H1 (cell line): ENCODE results near the gene AMH. TPM values are rescaled to one million over a fixed set of nuclear protein-coding genes. Genes with fewer than 3 reads are reported as not detected.

Source experiments
- CTCF ChIA-PET: fragments of 300-600 bp; sonication (Branson Sonifier 250); formaldehyde crosslinking; loops from one replicate; lab custom pipeline; 2021; ENCODE audit not compliant: partially characterized antibody; lab: Charles Lee
- POLR2A ChIA-PET: fragments of 300-600 bp; sonication (Branson Sonifier 250); formaldehyde crosslinking; loops from one replicate; lab custom pipeline; 2021; ENCODE audit warnings: inconsistent platforms; ENCODE audit not compliant: partially characterized antibody; lab: Charles Lee
- DNase-seq, 2 experiments: peaks; one replicate each; pipeline versions ENCODE4 v3.0.0 to v3.0.0-alpha.2; 2010 to 2022; ENCODE audit warnings: low spot score in 2 of 2, low read depth in 1 of 2, mixed read lengths in 1 of 2
- FAIRE-seq: peaks from 2 replicates; lab custom pipeline; 2011; peaks lifted over from hg19 to GRCh38; lab: Jason Lieb, UNC
- H2AFZ ChIP-seq: 2 replicates; pipeline ENCODE4 v1.8.1; 2012; ENCODE audit warnings: low read length, inconsistent platforms
- H2AK5ac ChIP-seq: 2 replicates; pipeline ENCODE4 v1.6.1; 2013; ENCODE audit warnings: low read depth, low read length
- H2BK120ac ChIP-seq: replicated peaks from 2 replicates; pipeline ENCODE3; 2013; ENCODE audit warnings: low read depth, low read length, inconsistent platforms
- H2BK12ac ChIP-seq: 2 replicates; pipeline ENCODE4 v1.6.1; 2013; ENCODE audit warnings: low read depth, low read length
- H2BK15ac ChIP-seq: 2 replicates; pipeline ENCODE4 v1.6.1; 2013; ENCODE audit warnings: low read length
- H2BK20ac ChIP-seq: 2 replicates; pipeline ENCODE4 v1.6.1; 2013; ENCODE audit warnings: low read length
- H2BK5ac ChIP-seq: 2 replicates; pipeline ENCODE4 v1.6.1; 2013; ENCODE audit warnings: low read depth, low read length
- H3K14ac ChIP-seq: 2 replicates; pipeline ENCODE4 v1.6.1; 2013; ENCODE audit warnings: inconsistent platforms; ENCODE audit not compliant: insufficient read length
- H3K18ac ChIP-seq: 2 replicates; pipeline ENCODE4 v1.6.1; 2013; ENCODE audit warnings: low read length; ENCODE audit errors: extremely low read depth
- H3K23ac ChIP-seq: 2 replicates; pipeline ENCODE4 v1.6.1; 2013; ENCODE audit warnings: inconsistent platforms; ENCODE audit not compliant: insufficient read length
- H3K23me2 ChIP-seq: 2 replicates; pipeline ENCODE4 v1.6.1; 2013; ENCODE audit warnings: low read depth, low read length
- H3K27ac ChIP-seq: 2 replicates; pipeline ENCODE4 v1.6.1; 2011; ENCODE audit warnings: low read depth, low read length, inconsistent platforms
- H3K27me3 ChIP-seq, 4 experiments: replicated peaks in 1 of 4; 1 replicate in 1 of 4; 2 replicates in 3 of 4; pipeline versions ENCODE4 v1.6.1 to v1.8.1; 2011 to 2013; ENCODE audit warnings: low read length in 3 of 4, mild to moderate bottlenecking in 3 of 4, inconsistent platforms in 2 of 4, mixed read lengths in 2 of 4, moderate library complexity in 1 of 4; ENCODE audit not compliant: control insufficient read depth in 3 of 4, insufficient read depth in 3 of 4; ENCODE audit errors: extremely low read depth in 1 of 4
- H3K36me3 ChIP-seq, 4 experiments: 2 replicates each; pipeline versions ENCODE4 v1.6.1 to v1.8.1; 2011 to 2013; ENCODE audit warnings: mild to moderate bottlenecking in 4 of 4, low read length in 3 of 4, moderate library complexity in 2 of 4, control low read depth in 1 of 4, inconsistent platforms in 1 of 4; ENCODE audit not compliant: insufficient read depth in 4 of 4, control insufficient read depth in 2 of 4
- H3K4ac ChIP-seq: replicated peaks from 2 replicates; pipeline ENCODE3; 2013; ENCODE audit warnings: low read length, low read depth, mixed read lengths, inconsistent platforms; ENCODE audit not compliant: insufficient read length
- H3K4me1 ChIP-seq, 4 experiments: replicated peaks in 1 of 4; 1 replicate in 1 of 4; 2 replicates in 3 of 4; pipeline versions ENCODE4 v1.6.1 to v1.8.1; 2011 to 2013; ENCODE audit warnings: low read length in 3 of 4, inconsistent platforms in 2 of 4, mixed read lengths in 1 of 4; ENCODE audit not compliant: insufficient read depth in 4 of 4, control insufficient read depth in 3 of 4
- H3K4me2 ChIP-seq, 2 experiments: 2 replicates each; pipeline versions ENCODE4 v1.6.1 to v1.8.1; 2011 to 2013; ENCODE audit warnings: low read depth in 2 of 2, low read length in 2 of 2, control low read depth in 1 of 2, inconsistent platforms in 1 of 2, mild to moderate bottlenecking in 1 of 2; ENCODE audit not compliant: insufficient read depth in 1 of 2
- H3K4me3 ChIP-seq, 4 experiments: fragments of 200-600, 300-600 bp in 1 of 4; sonication (generic), shearing (Covaris generic), sonication (Bioruptor Twin) in 1 of 4; 2 replicates each; pipeline versions ENCODE4 v1.5.1 to v1.8.1; 2011 to 2016; ENCODE audit warnings: low read length in 4 of 4, low read depth in 3 of 4, control low read depth in 2 of 4, inconsistent platforms in 2 of 4, mild to moderate bottlenecking in 2 of 4, mixed read lengths in 1 of 4, moderate library complexity in 1 of 4; ENCODE audit not compliant: insufficient read depth in 2 of 4; ENCODE audit errors: extremely low read depth in 1 of 4
- H3K56ac ChIP-seq: replicated peaks from 2 replicates; pipeline ENCODE3; 2013; ENCODE audit warnings: low read depth, mild to moderate bottlenecking, mixed read lengths, low read length, inconsistent platforms; ENCODE audit not compliant: insufficient read length
- H3K79me1 ChIP-seq: 2 replicates; pipeline ENCODE4 v1.6.1; 2013; ENCODE audit warnings: low read depth, low read length, control low read depth
- H3K79me2 ChIP-seq, 2 experiments: 2 replicates each; pipeline versions ENCODE4 v1.6.1 to v1.8.1; 2012 to 2013; ENCODE audit warnings: low read length in 2 of 2, mild to moderate bottlenecking in 2 of 2, inconsistent platforms in 1 of 2; ENCODE audit not compliant: insufficient read depth in 2 of 2, control insufficient read depth in 1 of 2
- H3K9ac ChIP-seq, 4 experiments: replicated peaks in 1 of 4; 1 replicate in 1 of 4; 2 replicates in 3 of 4; pipeline versions ENCODE4 v1.6.1 to v1.8.1; 2011 to 2013; ENCODE audit warnings: low read depth in 3 of 4, low read length in 3 of 4, control low read depth in 2 of 4, mild to moderate bottlenecking in 2 of 4, moderate library complexity in 2 of 4, inconsistent platforms in 1 of 4; ENCODE audit errors: extremely low read depth in 1 of 4
- H3K9me3 ChIP-seq, 2 experiments: 2 replicates each; pipeline versions ENCODE4 v1.6.1 to v1.8.1; 2012 to 2013; ENCODE audit warnings: mild to moderate bottlenecking in 2 of 2, moderate library complexity in 2 of 2, control low read depth in 1 of 2, inconsistent platforms in 1 of 2, low read depth in 1 of 2, low read length in 1 of 2, mixed read lengths in 1 of 2; ENCODE audit not compliant: insufficient read depth in 2 of 2
- H4K20me1 ChIP-seq, 2 experiments: replicated peaks in 1 of 2; 2 replicates each; pipeline versions ENCODE3 to v1.8.1; 2011 to 2013; ENCODE audit warnings: inconsistent platforms in 2 of 2, low read length in 2 of 2, mild to moderate bottlenecking in 1 of 2; ENCODE audit not compliant: insufficient read depth in 2 of 2, control insufficient read depth in 1 of 2
- H4K5ac ChIP-seq: 2 replicates; pipeline ENCODE4 v1.6.1; 2013; ENCODE audit warnings: low read length, low read depth, mixed read lengths, inconsistent platforms; ENCODE audit not compliant: insufficient read length
- H4K8ac ChIP-seq: 2 replicates; pipeline ENCODE4 v1.8.0; 2013; ENCODE audit warnings: mild to moderate bottlenecking, moderate library complexity, low read length, inconsistent platforms; ENCODE audit not compliant: insufficient read depth; ENCODE audit errors: extremely low read depth
- H4K91ac ChIP-seq: replicated peaks from 2 replicates; pipeline ENCODE3; 2013; ENCODE audit warnings: low read length, mixed read lengths, inconsistent platforms; ENCODE audit not compliant: insufficient read length
- ASH2L ChIP-seq: fragments of 200-600, 300-600 bp; sonication (generic); IDR thresholded peaks from one replicate; pipeline ENCODE4 v1.7.1; 2017; ENCODE audit warnings: low read length
- BRCA1 ChIP-seq: IDR thresholded peaks from 2 replicates; pipeline ENCODE4 v1.6.1; 2012; ENCODE audit warnings: low read depth, low read length, improper control_type of control experiment
- CHD1 ChIP-seq: IDR thresholded peaks from 2 replicates; pipeline ENCODE4 v1.6.1; 2012; ENCODE audit warnings: low read depth, low read length, improper control_type of control experiment
- CHD2 ChIP-seq: IDR thresholded peaks from 2 replicates; pipeline ENCODE4 v1.6.1; 2012; ENCODE audit warnings: low read length, improper control_type of control experiment
- CTBP2 ChIP-seq: IDR thresholded peaks from 2 replicates; pipeline ENCODE4 v1.7.0; 2011; ENCODE audit warnings: borderline replicate concordance, mild to moderate bottlenecking, moderate library complexity, mixed read lengths, low read length; ENCODE audit not compliant: insufficient read depth, insufficient read length
- E2F6 ChIP-seq: IDR thresholded peaks from 2 replicates; pipeline ENCODE4 v1.6.1; 2012; ENCODE audit warnings: inconsistent platforms
- PHF8 ChIP-seq: fragments of 200-600 bp; sonication (generic); conservative IDR thresholded peaks from 2 replicates; pipeline ENCODE4 v1.7.1; 2012; ENCODE audit warnings: low read depth, mild to moderate bottlenecking, inconsistent platforms, low read length, moderate library complexity
- RBBP5 ChIP-seq: IDR thresholded peaks from 2 replicates; pipeline ENCODE4 v1.7.1; 2012; ENCODE audit warnings: low read depth, mild to moderate bottlenecking, inconsistent platforms, low read length, moderate library complexity, borderline replicate concordance
- RFX5 ChIP-seq: IDR thresholded peaks from 2 replicates; pipeline ENCODE4 v1.6.1; 2011; ENCODE audit warnings: low read depth, low read length, improper control_type of control experiment, borderline replicate concordance
- SAP30 ChIP-seq: fragments of 300-600 bp; sonication (generic); IDR thresholded peaks from 2 replicates; pipeline ENCODE4 v1.7.1; 2012; ENCODE audit warnings: low read length, moderate library complexity, mild to moderate bottlenecking, inconsistent platforms; ENCODE audit not compliant: insufficient read depth, insufficient replicate concordance
- SP1 ChIP-seq: IDR thresholded peaks from 2 replicates; pipeline ENCODE4 v1.6.1; 2011; ENCODE audit warnings: low read depth, low read length
- YY1 ChIP-seq: IDR thresholded peaks from 2 replicates; pipeline ENCODE4 v1.6.1; 2011; ENCODE audit warnings: low read depth, mild to moderate bottlenecking, low read length
- ZNF274 ChIP-seq: IDR thresholded peaks from 2 replicates; pipeline ENCODE4 v1.7.0; 2012; ENCODE audit warnings: low read length, borderline replicate concordance; ENCODE audit errors: extremely low read depth
- WGBS, 2 experiments: shearing (Covaris generic) in 1 of 2; methylation state at CpG; one replicate each; pipeline versions ENCODE4 v1.1.6 to v1.1.7; 2013 to 2015; ENCODE audit warnings: low lambda C conversion rate in 2 of 2, mixed read lengths in 2 of 2, inconsistent platforms in 1 of 2, low coverage in 1 of 2, missing lambda C conversion rate in 1 of 2; ENCODE audit not compliant: insufficient replicate concordance in 2 of 2, insufficient coverage in 1 of 2, insufficient read length in 1 of 2; ENCODE audit errors: extremely low coverage in 1 of 2, missing lambda C conversion rate in 1 of 2; 5-methylcytosine and 5-hydroxymethylcytosine counted together
- polyA plus RNA-seq, 7 experiments: library from polyadenylated mRNA; depleted of rRNA in 3 of 7; stranded (reverse) in 5 of 7; unstranded in 2 of 7; fragments of >200 nt in 5 of 7; fragments of 200-250 nt in 2 of 7; gene quantifications; 1 replicate in 5 of 7; 2 replicates in 1 of 7; 4 replicates in 1 of 7; pipeline versions ENCODE4 v1.2.1 to v1.2.3, GENCODE V29; 2011 to 2013; ENCODE audit warnings: missing spikeins in 2 of 7, mixed read lengths in 2 of 7
- total RNA-seq: library from RNA; stranded (reverse); fragmentation: NEBNext Ultra II Directional; extraction: Animal tissue kit (Norgen Biotek cat#: 25700); gene quantifications from 2 replicates; pipeline ENCODE4 v1.2.1, GENCODE V29; 2021

Gene AMH
- total and polyA plus RNA-seq, 2 of the 8 experiments (the other 6 are each of a cell fraction or from before 2014, with no cell fraction given) = 10.5 to 15.4 TPM

- Histone ChIP-seq H2BK15ac (no peak overlapping the region), H2BK120ac (no peak overlapping the region), H4K91ac (no peak overlapping the region), H3K79me1 (no peaks in the 10 kb centered on the region), H4K8ac (no peak overlapping the region), H3K23ac (no peak overlapping the region), H2AFZ (no peak overlapping the region), H3K18ac (no peak overlapping the region), H2BK12ac (no peak overlapping the region), H3K4ac (no peak overlapping the region), H3K4me1 (no peaks in the 10 kb centered on the region), H3K4me2 (no peak overlapping the region), H3K4me3 (no peak overlapping the region), H3K56ac (no peak overlapping the region), H3K14ac (no peak overlapping the region), H3K36me3 (peaks cover 4 to 44% (median 15%) of the 10 kb centered on the region in 4 experiments), H2BK20ac (no peak overlapping the region), H3K79me2 (no peaks in the 10 kb centered on the region), H2BK5ac (no peak overlapping the region), H2AK5ac (no peak overlapping the region), H3K27ac (no peak overlapping the region), H3K23me2 (no peaks in the 10 kb centered on the region), H3K27me3 (no peaks in the 10 kb centered on the region), H3K9me3 (no peaks in the 10 kb centered on the region), H3K9ac (no peak overlapping the region), H4K20me1 (peaks cover 0 to 8% of the 10 kb centered on the region in 2 experiments), H4K5ac (no peak overlapping the region)
- no peak for DNase-seq
- POLR2A ChIA-PET = interaction anchor here (0.9 to 5.6 kb wide), 2 partner anchors 7 to 16 kb away, joined by 3 to 34 read pairs; no protein-coding TSS in a partner anchor
- WGBS, 2 experiments = 95% methylated on average over 7 of the region's 18 CpGs; no CpG with 5 or more reads in 1 of the 2 experiments
- CTCF ChIA-PET = interaction anchor here (0.6 to 1.0 kb wide), 4 partner anchors 10 to 30 kb away, joined by 3 to 4 read pairs (median 3); no protein-coding TSS in a partner anchor
- FAIRE-seq = no peak
- no peak for TF ChIP-seq ASH2L
- no peak for TF ChIP-seq PHF8
- TF ChIP-seq RFX5 = no peak
- TF ChIP-seq YY1 = no peak
- no peak for TF ChIP-seq CHD2
- no peak for TF ChIP-seq CTBP2
- TF ChIP-seq CHD1 = no peak
- TF ChIP-seq E2F6 = no peak
- no peak for TF ChIP-seq SP1
- TF ChIP-seq ZNF274 = no peak
- TF ChIP-seq RBBP5 = no peak
- TF ChIP-seq BRCA1 = no peak
- TF ChIP-seq SAP30 = no peak
Measured at GRCh38 chr19:2223391-2223790, 25.7 kb upstream of the AMH start.
